Upper lobe of right lung (tissue), 1 donor: Measurements from ENCODE around the gene MEIS3. TPM values are rescaled to one million over a fixed set of nuclear protein-coding genes. Genes with fewer than 3 reads are reported as not detected.
A peak's percentile ranks its signal among the peaks of the same experiment; 100 is the strongest.

Experiments used
- ATAC-seq: fragments of 200-7000 bp; cut with Tn5 transposase; one replicate; pipeline ENCODE4 v1.9.1; 2020; ENCODE audit warnings: mild to moderate bottlenecking, moderate library complexity
- DNase-seq: peaks from one replicate; pipeline ENCODE4 v3.0.0-alpha.2; 2020
- H3K27ac ChIP-seq: fragments of 200-600 bp; one replicate; pipeline ENCODE4 v1.8.0; 2022
- H3K27me3 ChIP-seq: fragments of 200-600 bp; one replicate; pipeline ENCODE4 v1.8.0; 2022; ENCODE audit warnings: mild to moderate bottlenecking
- H3K36me3 ChIP-seq: fragments of 200-600 bp; one replicate; pipeline ENCODE4 v1.8.0; 2022
- H3K4me1 ChIP-seq: fragments of 200-600 bp; one replicate; pipeline ENCODE4 v1.8.0; 2022
- H3K4me3 ChIP-seq: fragments of 200-600 bp; one replicate; pipeline ENCODE4 v1.8.0; 2022; ENCODE audit warnings: mild to moderate bottlenecking
- H3K9me3 ChIP-seq: fragments of 200-600 bp; one replicate; pipeline ENCODE4 v1.8.0; 2022
- CTCF ChIP-seq: fragments of 200-600 bp; IDR thresholded peaks from one replicate; pipeline ENCODE4 v1.8.0; 2022; ENCODE audit warnings: antibody characterized with exemption
- intact Hi-C: fragments of 100-400 bp; cut with DNase I; formaldehyde crosslinking; loops from one replicate; pipeline ENCODE4 v1.11.0; 2022
- total RNA-seq: library from RNA; stranded (reverse); fragmentation: NEBNext Ultra II Directional; extraction: Animal tissue kit (Norgen Biotek cat#: 25700); gene quantifications from one replicate; pipeline ENCODE4 v1.2.1, GENCODE V29; 2021
- donor health status: DM: no; HTN: yes; CAD: no; lungs with severe emphysema.

The MEIS3 gene
- total RNA-seq, 1 donor from 2014 or later = 4.3 TPM

- H3K4me1 ChIP-seq = no peaks in the 10 kb centered on the region
- no peak for DNase-seq
- no peak for ATAC-seq
- no peak overlapping the region for H3K27ac ChIP-seq
- no peaks in the 10 kb centered on the region for H3K9me3 ChIP-seq
- intact Hi-C loops = no loop called here
- TF ChIP-seq CTCF = no peak
- H3K27me3 ChIP-seq = peaks cover 54% of the 10 kb centered on the region
- H3K36me3 ChIP-seq = no peaks in the 10 kb centered on the region
- peak overlapping the region; percentile 33 for H3K4me3 ChIP-seq
These were observed 666 bp downstream of the MEIS3 start for GRCh38 chr19:47418692-47419029.

- Histone ChIP-seq H3K4me3 (no peak overlapping the region), H3K36me3 (no peaks in the 10 kb centered on the region), H3K27ac (no peak overlapping the region), H3K4me1 (no peaks in the 10 kb centered on the region), H3K9me3 (no peaks in the 10 kb centered on the region), H3K27me3 (peaks cover 49% of the 10 kb centered on the region)
- intact Hi-C loops = no loop called here
- no peak for TF ChIP-seq CTCF
- DNase-seq = peak; percentile 58
- no peak for ATAC-seq
These were observed 1.3 kb downstream of the MEIS3 start for GRCh38 chr19:47417746-47418691.

- ATAC-seq (no peak), DNase-seq (no peak)
- H3K4me1 ChIP-seq = no peaks in the 10 kb centered on the region
- H3K27me3 ChIP-seq = peaks cover 41% of the 10 kb centered on the region
- TF ChIP-seq CTCF = no peak
- H3K4me3 ChIP-seq = no peak overlapping the region
- no peaks in the 10 kb centered on the region for H3K9me3 ChIP-seq
- intact Hi-C loops = no loop called here
- no peak overlapping the region for H3K27ac ChIP-seq
- H3K36me3 ChIP-seq = no peaks in the 10 kb centered on the region
These were observed 2.1 kb downstream of the MEIS3 start for GRCh38 chr19:47417107-47417745.

- no peak for TF ChIP-seq CTCF
- Histone ChIP-seq H3K27me3 (peaks cover 35% of the 10 kb centered on the region), H3K4me3 (no peak overlapping the region), H3K9me3 (no peaks in the 10 kb centered on the region), H3K36me3 (no peaks in the 10 kb centered on the region), H3K27ac (no peak overlapping the region), H3K4me1 (no peaks in the 10 kb centered on the region)
- ATAC-seq (no peak), DNase-seq (no peak)
- intact Hi-C loops = no loop called here
These were observed 2.7 kb downstream of the MEIS3 start for GRCh38 chr19:47416643-47416985.

GRCh38 chr19:47415953-47416642, 3.2 kb downstream of the MEIS3 start:
- intact Hi-C loops = no loop called here
- H3K36me3 ChIP-seq = no peaks in the 10 kb centered on the region
- ATAC-seq (no peak), DNase-seq (no peak)
- peaks cover 30% of the 10 kb centered on the region for H3K27me3 ChIP-seq
- no peak for TF ChIP-seq CTCF
- H3K9me3 ChIP-seq = no peaks in the 10 kb centered on the region
- H3K4me1 ChIP-seq = no peaks in the 10 kb centered on the region
- no peak overlapping the region for H3K27ac ChIP-seq
- no peak overlapping the region for H3K4me3 ChIP-seq
